Endothelial cell of umbilical vein (primary cell): ENCODE data around the gene SLC51B.

ENCODE experiments used
- EZH2 ChIP-seq: IDR thresholded peaks from 2 replicates; pipeline ENCODE4 v1.6.1; 2012; ENCODE audit warnings: borderline replicate concordance, low read depth, mild to moderate bottlenecking, moderate library complexity, low read length, inconsistent platforms; ENCODE audit not compliant: severe bottlenecking
- POLR2A ChIP-seq: IDR thresholded peaks from 2 replicates; pipeline ENCODE4 v1.6.1; 2012; ENCODE audit warnings: low read depth, mild to moderate bottlenecking, control low read depth, low read length
- POLR2AphosphoS5 ChIP-seq: IDR thresholded peaks from 2 replicates; pipeline ENCODE4 v1.6.1; 2012; ENCODE audit warnings: low read depth, mild to moderate bottlenecking, control low read depth, low read length, moderate library complexity; ENCODE audit not compliant: insufficient read depth
- TF ChIP-seq, protein P1 (sequence below), 2 donors: IDR thresholded peaks; 1 replicate in 1 of 2; 2 replicates in 1 of 2; pipeline ENCODE4 v1.5.1; 2011; ENCODE audit warnings: low read length in 2 of 2, mild to moderate bottlenecking in 2 of 2, moderate library complexity in 2 of 2, control low read depth in 1 of 2, inconsistent platforms in 1 of 2, low read depth in 1 of 2; ENCODE audit not compliant: insufficient read depth in 1 of 2; ENCODE audit errors: extremely low read depth in 1 of 2

DNA sequence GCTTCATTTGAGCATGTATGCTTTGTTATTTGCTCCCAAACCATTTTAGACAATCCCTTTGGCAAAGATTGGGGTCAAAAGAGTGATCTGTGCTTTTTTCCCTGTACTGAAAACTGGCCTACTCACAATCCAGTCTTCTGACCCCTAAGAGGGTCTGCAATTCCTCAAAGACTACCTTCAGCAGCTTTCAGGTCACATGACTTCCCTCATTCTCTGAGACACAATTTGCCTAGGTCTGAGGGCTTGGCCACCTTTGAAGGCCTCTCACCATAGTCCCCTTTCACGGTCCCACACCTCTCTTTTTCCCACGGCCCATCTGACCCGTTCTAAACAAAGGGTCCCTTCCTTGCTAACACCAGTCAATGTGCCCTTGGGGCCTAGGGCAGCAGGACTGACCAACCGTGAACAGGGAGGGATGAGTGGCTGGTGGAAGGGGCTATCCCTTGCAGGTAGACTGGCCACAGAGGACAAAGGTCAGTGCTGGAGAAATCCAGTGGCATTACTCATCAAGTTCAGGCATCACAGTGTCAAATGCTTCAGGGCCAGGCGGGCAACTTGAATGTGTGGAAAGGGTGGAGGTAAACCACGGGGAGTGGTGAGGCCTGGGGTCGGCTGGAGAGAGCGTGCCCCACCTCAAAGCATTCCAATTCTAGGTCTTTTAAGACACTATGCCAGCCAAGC, 11.8 kb downstream of the SLC51B start:
- TF ChIP-seq, protein P1, sequence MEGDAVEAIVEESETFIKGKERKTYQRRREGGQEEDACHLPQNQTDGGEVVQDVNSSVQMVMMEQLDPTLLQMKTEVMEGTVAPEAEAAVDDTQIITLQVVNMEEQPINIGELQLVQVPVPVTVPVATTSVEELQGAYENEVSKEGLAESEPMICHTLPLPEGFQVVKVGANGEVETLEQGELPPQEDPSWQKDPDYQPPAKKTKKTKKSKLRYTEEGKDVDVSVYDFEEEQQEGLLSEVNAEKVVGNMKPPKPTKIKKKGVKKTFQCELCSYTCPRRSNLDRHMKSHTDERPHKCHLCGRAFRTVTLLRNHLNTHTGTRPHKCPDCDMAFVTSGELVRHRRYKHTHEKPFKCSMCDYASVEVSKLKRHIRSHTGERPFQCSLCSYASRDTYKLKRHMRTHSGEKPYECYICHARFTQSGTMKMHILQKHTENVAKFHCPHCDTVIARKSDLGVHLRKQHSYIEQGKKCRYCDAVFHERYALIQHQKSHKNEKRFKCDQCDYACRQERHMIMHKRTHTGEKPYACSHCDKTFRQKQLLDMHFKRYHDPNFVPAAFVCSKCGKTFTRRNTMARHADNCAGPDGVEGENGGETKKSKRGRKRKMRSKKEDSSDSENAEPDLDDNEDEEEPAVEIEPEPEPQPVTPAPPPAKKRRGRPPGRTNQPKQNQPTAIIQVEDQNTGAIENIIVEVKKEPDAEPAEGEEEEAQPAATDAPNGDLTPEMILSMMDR (IDR thresholded peaks at IDR 0.05; ENCODE audit: extremely low read depth in 1 of 2, insufficient read depth in 1 of 2, low read depth in 1 of 2, low read length in 2 of 2) = no peak
- no peak for TF ChIP-seq POLR2A
- no peak for TF ChIP-seq POLR2AphosphoS5
- no peak for TF ChIP-seq EZH2
